Anterior cingulate cortex (tissue), 58 donors: ENCODE results near the gene RAMACL.
A peak's percentile ranks its signal among the peaks of the same experiment; 100 is the strongest.
"Not testable (repeated sequence)": the region's sequence is repeated elsewhere in the genome, so short reads cannot be mapped to it uniquely, and the experiment has no call there.

Source experiments
- DNase-seq, 58 donors: peaks; one replicate each; lab custom pipeline; 2025; lab: John Stamatoyannopoulos, UW

RAMACL gene

DNA sequence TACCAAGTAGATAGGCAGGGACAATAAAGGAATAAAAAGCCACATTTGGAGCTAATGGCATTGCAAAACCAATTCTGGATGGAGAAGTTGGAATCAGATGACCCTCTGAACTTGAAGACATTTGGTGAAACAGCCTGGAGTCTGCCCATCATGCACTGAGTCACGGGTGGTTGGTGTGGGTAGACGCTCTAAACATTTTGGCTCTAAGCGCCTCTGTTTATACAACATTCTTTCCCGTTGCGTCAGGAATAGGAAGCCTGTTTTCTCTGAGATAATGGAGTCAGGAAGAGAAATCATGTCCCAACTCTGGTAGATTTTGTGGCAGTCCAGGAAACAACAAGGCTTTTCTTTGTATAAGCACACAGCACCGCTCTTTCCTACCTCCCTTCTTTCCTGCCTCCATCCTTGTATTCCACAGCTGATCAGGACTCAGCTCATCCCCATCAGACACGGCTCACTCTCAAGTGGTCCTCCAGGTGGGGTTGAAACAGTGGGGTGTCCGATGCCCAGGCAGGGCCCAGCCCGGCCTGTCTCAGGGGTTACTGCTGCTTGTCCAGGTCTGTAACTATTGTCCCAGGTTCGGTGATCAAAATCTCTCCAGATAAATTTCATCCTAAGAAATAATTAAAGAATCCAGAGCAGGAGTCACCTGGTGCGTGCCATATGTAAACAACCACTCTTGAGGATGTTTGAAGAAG, 12.1 kb upstream of the RAMACL start:
- DNase-seq = peak in 2 of 58 donors; percentile 46 to 47

DNA sequence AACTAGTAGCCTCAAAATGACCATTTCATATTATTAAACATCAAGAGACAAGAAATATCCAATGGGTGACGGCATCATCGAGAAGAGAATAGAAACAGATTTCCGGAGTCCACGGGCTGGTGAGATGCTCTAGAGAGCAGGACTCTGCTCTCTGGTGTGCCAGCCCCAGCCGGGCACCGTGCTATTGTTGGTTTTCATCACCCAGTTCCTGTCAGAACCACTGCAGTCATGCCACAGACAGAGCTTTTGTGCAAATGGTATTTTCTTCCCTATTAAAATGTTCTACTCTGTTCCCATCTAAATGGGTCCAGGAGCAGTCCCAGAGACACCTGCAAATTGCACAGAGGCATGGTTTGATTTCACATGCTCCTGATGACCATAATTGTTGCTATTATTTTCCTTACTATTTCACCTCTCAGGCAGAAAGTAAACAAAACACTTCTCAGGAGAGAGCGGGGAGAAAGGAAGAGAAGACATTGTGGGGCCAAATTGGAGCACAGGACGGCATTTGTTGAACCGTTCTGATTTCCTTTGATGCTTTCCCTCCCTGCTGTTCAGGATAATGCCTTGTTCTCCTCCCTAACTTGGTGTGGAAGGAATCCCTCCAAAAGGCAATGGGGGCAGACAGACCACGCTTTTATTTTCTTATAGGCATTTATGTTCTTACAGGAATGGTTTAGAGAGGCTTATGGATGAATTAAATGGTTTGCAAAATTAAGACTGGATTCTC, 11.4 kb upstream of the RAMACL start:
- peak in 21 of 58 donors; percentile 25 to 66 (median 36) for DNase-seq

DNA sequence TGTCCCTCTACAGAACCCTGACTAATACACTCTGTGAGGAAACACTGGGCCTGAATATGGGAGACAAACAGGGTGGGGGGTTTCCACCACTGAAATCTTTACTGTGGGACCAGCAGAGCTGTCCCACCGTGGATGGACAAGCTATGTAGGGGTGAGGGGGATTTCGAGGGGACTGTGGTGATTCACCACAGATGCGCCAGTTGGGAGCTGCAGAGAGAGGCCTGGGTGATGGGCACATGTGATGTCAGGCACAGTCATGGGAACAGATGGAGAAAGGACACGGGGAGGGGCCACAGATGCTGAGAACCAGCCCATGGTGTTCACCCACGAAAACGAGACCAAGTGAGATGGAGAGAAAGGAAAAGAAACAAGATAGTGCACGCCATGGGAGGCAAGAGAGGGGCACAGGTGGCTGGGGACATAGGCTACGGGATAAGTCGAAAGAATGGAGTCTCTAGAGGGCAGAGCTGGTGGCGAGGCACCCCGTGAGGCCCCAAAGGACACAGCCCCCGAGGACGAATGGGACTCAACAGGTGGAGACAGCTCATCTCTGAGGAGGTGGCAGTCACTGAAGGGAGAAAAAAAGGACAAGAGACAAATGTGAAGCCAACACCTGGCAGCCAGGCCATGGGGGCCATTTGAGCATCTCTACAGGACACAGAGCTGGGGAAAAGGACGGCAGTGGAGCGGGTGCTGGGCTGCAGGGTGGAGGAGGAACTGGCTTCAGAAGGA, 10.5 kb upstream of the RAMACL start:
- peak in 4 of 58 donors; percentile 15 to 43 (median 24) for DNase-seq

DNA sequence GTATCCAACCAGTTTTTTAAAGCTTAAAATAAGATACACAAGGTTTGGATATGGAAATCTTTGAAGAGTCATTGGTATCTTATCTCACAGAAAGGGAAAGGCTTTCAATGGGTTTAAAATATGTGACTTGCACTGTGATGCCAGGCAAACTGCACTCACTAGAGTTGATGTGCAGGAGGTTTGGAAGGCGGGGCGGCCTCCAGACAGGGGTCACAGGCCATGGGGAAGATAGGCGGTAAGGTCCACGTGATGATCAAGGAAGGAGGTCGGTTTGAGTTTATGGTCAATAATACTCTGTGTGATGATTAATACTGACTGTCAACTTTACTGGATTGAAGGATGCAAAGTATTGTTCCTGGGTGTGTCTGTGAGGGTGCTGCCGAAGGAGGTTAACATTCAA, 9.5 kb upstream of the RAMACL start:
- no peak for DNase-seq

DNA sequence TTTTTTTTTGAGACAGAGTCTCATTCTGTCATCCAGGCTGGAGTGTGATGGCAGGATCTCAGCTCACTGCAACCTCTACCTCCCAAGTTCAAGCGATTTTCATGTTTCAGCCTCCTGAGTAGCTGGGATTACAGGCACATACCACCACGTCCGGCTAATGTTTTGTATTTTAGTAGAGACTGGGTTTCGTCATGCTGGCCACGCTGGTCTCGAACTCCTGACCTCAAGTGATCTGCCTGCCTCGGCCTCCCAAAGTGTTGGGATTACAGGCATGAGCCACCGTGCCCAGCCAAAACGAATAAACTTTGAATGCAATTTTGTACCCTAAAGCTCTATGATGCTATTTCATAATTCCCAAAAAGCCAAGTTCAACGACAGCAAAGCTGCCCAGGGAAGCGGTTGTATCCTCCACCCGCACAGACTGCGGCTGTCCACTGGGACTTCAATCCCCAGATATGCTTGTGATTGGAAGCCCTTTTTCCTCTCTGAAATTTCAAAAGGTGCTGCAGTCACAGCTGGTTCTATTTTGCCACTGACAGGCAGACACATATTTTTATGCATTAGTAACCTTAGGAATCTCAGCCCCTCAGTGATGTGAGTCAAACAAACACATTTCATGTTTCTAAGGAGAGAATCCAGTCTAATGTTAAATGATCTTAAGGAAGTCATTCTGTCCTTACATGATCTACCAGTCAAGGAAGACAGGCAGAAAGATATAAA, 8.7 kb upstream of the RAMACL start:
- DNase-seq = no peak

DNA sequence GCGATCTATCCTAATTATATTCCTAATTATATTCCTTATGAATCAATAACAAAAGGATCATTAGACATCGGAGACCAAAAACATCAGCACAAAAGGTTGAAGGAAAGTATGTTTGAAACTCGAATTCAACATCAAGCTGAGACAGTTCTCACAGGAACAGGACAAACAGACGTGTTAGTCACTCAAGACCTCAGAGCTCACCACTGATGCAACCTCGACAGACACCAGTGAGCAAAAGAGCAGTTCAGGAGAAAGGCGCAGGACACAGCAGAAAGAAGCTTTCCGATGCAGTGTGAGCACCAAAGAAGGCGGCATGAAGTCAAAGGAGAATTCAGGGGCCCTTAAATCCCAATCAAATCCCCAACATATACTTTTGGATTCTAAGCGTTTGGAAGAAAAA, 6.3 kb upstream of the RAMACL start:
- no peak for DNase-seq

DNA sequence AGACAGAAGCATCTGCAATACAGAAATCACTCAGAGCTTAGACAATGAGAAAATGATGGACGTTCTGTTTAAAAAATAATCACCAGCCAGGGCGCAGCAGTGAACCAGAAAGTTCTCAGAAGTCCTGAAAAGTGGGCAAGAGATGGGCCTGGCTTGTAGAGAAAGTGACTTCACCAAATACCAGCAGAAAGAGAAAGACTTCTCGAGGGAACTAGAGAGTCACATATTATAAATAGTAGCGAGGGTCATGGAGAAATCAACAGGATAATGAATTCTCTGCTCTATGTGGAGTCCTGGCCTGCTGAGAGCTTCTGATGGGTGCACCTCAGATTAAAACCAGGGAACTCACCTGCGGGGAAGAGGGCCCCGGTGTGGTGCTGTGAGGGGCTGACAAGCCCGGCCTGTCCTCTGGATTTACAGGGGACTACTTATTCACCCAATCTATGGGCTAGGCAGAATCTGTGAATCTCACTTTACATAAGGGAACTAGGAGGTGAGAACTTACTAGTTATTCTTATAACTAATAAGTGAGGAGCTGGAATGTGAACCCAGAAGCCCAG, 5.6 kb upstream of the RAMACL start:
- no peak for DNase-seq

DNA sequence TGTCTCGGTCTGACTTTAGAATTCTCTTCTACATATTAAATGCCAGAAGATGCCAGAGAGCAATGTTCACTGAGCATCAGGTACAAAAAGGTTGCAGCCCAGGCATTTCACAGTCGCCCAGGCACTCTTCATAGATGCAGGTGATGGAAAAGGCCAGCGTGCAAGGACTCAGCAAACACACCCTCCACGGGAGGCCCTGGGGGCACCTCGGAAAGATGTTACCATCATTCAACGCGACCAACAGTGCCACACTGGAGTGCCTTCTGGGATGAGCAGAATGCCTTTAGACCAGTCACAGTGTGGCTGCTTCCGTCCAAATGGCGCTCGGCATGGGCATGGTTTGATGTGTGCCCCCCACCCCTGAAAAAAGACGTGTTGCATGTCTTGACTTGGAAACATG, 4.5 kb upstream of the RAMACL start:
- DNase-seq = no peak

DNA sequence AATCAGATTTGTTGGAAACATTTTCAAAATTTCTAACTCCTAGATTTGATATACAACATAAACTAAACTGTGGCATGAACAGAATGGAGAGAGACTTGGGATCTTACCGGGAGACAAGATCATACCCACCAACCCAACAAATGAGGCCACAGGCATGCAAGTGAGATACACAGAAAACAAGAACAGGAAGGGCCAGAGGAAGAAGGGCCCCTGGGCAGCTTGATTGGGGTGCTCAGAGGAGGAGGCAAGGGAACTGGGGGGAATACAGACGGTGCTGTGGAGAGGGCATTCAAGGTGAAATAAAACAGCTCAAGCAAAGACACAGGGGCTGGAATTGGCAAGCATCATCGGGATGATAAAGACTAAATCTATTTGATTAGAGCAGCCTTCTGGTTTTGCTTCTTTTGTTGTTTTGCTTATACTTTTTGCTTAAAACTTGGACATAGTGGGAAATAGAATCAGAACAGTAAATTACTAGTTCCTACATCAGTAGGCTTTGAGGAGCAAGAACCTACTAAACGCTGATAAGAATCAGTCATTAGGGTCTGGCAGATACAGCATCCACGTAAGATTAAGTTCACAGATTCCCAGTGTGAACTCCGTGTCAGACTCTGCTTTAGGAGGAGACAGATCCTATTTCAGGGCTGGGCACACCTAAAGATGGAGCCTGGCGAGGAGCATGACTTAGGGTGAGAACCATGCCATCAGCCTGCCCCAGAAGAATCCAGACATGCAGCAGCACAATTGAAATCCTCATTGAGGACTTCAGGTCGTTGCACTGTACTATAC, 3.5 kb upstream of the RAMACL start:
- DNase-seq = no peak

DNA sequence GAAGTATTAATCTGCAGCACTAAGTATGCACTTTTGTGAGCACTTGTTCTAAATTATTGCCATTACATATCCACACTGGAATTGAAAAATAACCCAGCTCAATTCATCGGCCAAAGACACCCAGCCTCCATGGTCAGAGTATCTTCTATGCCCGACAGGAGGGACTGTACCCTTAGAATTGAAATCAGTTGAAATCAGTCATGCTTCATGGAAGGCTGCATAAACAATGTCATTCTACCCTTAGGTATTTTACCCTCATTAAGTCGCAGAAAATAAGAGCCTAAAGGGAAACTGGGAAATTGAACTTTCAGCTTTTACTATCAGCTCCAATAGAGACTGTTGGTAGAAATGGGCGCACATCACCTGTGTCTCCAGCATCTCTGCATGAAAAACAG, 2.9 kb upstream of the RAMACL start:
- DNase-seq = no peak

DNA sequence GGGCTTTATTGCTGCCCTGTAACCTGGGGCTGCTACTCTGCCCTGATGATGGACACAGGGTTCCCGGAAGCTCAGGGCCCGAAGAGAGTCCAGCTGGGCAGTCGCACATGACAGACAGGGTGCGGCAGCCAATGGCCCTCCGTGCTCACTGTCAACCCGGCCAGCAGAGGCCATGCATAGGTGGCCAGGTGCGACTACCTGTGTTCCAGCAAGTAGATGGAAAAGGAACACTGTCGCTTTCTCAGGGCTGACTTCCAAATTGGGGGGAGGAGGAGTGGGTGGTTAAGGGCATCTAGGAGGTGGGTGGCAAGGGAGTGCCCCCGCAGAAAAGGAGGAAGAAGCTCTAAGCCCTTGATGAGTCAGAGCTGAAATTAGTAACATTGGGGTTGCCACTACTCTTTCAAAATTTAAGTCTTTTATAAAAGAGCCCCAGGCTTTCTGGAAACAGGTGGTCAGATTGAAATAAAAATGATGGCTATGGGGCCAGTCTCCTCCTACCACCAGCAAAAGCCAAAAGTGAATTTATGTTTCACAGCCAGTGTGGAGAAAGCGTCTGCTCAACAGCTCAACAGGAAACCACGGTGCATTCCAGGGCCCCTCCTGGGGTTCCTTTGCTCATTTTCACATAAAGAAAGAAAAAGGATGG, 2.3 kb upstream of the RAMACL start:
- peak in 1 of 58 donors; percentile 27 for DNase-seq

DNA sequence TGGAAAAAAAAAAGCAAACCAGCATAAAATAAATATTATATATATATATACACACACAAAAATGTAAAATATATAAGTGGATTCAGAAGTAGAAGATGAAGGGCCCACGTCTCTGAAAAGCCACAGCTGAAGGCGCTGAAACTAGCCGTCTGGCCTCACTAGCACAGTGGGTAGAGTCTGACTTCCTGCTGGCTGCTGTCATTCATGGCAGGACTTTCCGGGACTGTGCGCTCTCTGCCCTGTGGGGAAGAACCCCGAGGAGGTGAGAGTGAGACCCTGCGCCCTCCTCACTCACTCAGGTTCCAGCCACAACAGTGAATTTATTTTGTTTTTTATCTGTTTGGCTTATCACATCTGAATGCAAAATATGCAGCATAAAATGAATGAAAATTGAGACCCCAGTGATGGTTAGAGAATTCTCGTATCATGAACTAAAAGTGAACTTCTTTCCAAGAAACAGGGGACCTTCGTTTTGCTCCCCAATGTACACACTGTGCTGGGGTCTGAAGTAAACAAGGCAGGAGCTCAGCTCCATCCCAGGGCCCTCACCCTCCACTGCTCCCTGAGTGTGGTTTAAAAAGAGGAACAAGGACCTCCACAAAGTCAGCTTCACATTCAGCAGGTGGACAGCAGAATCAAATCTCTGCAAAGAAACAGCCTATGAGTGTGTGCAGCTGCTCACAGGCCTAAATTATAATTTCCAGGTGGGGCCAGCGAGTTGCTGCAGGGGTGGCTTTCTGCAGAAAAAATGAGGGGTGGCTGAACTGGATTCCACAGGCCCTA, 1.3 kb upstream of the RAMACL start:
- no peak for DNase-seq

DNA sequence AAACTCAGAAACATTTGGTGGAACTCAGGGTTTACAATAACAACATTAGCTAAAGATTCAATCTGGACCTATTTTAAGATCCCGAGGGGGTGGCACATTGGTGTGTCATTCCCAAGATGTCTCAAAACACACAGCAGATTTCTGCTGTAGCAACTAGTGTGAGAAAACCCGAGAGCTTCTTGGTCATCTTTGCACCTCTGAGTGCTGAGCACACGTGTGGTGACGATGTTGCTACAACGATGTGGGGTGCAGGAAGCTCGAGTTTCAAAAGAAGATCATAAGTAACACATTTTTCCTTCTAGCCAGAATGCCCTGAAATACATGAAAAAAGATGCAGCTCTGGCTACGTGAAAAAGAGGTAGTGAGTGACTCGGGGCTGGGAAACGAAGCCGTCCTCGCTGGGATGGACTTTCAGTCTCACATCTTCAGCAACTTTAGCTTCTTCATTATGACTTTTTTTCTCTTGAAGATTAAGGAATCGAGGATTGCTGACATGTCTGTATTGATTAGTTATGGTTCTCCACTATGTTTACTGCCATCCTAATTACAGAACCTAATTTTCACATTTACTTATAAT, 1.5 kb downstream of the RAMACL start:
- peak in 3 of 58 donors; percentile 20 to 32 (median 23) for DNase-seq

DNA sequence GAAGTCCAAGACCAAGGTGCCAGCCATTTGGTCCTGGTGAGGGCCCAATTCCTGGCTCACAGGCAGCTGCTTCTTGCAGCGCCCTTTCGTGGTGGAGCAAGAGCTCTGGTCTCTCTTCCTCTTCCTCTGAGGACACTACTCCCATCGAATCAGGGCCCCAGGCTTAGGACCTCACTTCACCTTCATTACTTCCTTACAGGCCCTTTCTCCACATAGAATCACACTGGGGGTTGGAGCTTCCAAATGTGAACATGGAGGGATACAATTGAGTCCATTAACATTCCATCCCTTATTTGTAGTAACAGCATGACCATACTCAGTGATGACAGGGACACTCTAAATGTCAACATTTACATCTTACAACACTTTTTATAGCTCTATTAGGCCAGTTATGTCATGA, 2.3 kb downstream of the RAMACL start:
- no peak for DNase-seq

DNA sequence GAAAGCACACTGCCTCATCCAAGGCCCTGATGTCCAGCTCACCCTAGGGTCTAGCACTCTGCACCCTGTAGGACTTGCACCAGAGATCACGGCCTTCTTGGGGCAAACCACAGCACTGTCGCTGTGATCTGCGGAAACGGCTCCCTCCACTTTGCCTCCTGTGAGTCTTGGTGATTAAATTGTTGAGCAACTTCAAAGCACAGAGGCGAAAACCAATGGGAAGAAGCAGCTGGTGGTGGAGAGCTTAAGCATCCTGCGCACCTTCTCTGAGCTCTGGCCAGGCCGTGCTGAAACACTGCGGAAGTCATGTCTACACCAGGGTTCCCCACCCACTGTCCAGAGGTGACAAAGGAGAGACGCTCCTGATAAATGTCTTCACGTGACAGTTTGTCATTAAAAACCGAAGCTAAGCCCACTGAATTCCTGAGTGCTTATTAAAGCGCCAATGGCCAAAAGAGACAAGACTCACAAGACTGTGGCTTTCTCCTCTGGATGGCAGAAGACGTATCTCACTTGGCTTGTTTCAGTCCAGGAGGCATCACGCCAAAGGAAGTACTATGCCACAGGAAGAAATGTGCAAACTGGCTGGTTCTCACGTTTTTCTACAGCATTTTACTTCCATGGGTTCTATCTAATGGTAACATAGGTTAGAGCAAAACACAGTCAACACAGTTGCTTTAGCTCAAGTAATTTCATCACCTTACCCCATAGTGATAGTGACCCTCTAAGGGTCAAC, 3.1 kb downstream of the RAMACL start:
- no peak for DNase-seq

DNA sequence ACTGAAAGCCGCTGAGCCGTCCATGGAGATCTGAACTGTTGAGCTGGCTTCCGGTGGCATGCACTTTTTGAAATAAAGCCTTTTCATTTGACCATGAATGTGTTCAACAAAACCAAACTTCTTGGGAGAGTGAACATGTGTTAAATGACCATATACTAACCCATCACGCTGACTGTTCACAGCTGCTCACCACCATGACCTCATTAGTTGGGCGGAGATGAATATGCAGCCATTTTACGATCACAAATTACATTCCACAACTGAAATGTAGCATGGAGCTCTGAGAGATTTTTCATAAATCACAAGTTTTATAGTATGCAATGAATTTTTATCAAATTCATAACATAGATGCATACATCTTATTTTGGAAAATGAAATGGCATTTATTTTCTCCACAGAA, 4.2 kb downstream of the RAMACL start:
- no peak for DNase-seq

DNA sequence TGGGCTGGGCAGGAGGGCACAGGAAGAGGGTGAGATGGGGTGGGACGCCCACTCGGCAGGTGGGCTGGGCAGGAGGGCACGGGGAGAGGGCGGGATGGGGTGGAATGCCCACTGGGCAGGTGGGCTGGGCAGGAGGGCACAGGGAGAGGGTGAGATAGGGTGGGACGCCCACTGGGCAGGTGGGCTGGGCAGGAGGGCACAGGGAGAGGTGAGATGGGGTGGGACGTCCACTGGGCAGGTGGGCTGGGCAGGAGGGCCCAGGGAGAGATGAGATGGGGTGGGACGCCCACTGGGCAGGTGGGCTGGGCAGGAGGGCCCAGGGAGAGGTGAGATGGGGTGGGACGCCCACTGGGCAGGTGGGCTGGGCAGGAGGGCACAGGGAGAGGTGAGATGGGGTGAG, 4.7 kb downstream of the RAMACL start:
- not testable (repeated sequence) for DNase-seq
